ENCODE results near the gene MIER2.
"Not testable (repeated sequence)": the region's sequence is repeated elsewhere in the genome, so short reads cannot be mapped to it uniquely, and the experiment has no call there.

Gene MIER2, protein sequence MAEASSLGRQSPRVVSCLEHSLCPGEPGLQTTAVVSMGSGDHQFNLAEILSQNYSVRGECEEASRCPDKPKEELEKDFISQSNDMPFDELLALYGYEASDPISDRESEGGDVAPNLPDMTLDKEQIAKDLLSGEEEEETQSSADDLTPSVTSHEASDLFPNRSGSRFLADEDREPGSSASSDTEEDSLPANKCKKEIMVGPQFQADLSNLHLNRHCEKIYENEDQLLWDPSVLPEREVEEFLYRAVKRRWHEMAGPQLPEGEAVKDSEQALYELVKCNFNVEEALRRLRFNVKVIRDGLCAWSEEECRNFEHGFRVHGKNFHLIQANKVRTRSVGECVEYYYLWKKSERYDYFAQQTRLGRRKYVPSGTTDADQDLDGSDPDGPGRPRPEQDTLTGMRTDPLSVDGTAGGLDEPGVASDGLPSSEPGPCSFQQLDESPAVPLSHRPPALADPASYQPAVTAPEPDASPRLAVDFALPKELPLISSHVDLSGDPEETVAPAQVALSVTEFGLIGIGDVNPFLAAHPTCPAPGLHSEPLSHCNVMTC

DNA sequence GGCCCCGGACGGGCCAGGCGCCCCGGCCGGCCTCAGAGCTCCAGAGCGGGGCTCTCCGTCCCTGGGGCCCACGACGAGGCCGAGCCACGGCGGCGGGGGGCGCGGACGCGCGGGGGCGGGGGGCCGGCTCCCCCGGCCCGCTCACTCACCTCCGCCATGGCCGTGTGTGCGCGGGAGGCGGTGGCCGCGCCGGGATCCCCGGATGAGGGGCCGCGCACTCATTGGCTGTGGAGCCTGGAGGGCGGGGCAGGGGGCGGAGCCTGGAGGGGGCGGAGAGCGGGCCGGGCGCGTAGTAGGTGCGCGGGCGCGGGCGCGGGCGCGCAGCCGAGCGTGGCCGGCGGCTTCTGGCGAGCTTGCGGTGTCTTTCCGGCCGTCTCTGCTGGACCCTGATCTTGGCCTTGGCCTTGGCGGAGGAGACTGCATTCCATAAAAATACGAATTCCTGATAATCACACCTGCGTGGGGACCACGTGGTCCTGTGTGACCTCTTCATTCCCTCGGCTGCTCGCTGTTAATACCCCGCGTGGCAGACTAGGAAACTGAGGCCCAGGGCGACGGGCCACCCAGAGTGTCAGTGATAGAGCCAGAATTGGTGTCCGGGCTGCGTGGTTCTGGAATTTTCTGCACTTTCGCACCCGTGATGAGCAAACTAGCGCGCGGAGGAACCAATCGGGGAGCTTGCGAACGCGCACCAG, at the start of gene MIER2:
Gene MIER2, minus strand, starts transcription at position 172 of the 695 bp plus-strand sequence. Its CDS starts 14 bp downstream, at position 158.
- peak; percentile 99 for DNase-seq (ENCODE audit: low spot score)

DNA sequence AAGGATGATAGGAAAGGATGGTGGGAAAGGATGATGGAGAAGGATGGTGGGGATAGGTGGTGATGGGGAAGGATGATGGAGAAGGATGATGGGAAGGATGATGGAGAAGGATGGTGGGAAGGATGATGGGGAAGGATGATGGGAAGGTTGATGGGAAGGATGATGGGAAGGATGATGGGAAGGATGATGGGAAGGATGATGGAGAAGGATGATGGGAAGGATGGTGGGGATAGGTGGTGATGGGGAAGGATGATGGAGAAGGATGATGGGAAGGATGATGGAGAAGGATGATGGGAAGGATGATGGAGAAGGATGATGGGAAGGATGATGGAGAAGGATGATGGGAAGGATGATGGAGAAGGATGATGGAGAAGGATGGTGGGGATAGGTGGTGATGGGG, 49.0 kb upstream of the MIER2 start:
- not testable (repeated sequence) for DNase-seq (ENCODE audit: low spot score)

DNA sequence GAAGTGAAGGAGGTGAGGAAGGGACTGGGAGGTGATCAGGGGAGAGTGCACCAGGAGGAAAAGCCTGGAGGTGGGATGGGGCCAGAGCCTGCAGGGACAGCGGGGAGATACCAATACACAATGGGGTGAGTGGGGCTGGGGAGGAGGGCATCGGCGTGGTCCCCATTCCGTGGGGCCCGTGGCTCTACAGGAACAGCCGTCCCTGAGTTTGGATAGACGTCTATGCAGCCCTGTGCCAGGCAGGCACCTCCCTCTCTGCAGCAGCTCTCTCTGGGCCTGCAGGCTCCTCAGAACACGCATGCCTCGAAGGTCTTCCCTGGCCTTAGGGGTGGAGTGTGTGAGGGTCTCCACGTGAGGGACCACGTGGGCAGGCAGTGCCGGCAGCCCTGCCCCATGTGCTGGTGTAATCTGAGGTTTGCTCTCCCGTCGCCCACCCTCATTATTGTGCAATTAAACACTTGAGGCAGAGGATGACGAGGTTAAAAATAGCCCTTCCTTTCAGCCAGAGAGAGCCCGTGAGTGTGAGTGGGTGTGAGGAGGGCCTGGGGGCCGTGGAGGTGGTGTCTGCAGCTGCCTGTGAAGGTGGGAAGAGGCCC, 47.9 kb upstream of the MIER2 start:
- no peak for DNase-seq (ENCODE audit: low spot score)

DNA sequence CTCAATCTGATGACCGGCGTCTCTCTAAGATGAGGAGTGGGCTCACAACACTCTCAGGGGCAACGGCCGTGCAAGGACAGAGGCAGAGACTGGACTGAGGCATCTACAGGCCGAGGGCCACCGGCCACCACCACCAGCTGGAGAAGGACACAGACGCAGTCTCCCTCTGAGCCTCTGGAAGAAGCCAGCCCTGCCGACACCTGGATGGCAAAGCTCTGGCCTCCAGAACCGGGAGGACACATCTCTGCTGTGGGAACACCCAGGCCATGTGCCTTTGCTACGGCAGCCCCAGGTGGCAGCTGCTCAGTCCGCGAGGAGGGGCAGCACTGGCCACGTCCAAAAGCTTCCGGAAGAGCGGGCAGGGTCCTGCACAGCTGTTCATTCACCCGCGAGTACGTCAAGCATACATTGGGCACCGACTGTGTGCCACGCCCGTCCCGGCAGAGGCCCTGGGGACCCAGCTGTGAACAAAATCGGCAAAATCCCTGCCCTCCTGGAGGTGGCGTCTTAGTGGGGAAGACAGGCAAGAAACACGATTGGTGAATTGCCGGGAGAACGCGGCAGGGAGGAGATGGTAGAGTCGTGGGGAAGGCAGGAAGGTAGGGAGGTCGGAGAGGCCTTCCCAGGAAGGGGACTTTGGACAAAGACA, 47.3 kb upstream of the MIER2 start:
- DNase-seq (ENCODE audit: low spot score) = no peak

DNA sequence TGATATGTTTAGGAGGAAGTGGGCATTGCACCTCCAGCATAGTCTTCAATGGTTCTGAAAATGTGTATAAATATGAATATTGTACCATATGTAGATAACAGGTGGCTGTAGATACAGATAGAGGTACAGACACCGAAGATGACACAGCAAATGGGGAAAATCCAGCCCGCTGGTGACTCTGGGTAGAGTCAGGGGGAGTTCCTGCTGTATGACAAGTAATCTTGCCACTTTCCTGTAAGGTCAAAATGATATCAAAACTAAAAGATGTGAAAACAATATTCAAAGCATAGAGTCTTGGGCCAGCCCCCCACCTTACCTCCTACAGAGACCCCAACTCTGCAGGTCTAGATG, 46.6 kb upstream of the MIER2 start:
- DNase-seq (ENCODE audit: low spot score) = no peak

DNA sequence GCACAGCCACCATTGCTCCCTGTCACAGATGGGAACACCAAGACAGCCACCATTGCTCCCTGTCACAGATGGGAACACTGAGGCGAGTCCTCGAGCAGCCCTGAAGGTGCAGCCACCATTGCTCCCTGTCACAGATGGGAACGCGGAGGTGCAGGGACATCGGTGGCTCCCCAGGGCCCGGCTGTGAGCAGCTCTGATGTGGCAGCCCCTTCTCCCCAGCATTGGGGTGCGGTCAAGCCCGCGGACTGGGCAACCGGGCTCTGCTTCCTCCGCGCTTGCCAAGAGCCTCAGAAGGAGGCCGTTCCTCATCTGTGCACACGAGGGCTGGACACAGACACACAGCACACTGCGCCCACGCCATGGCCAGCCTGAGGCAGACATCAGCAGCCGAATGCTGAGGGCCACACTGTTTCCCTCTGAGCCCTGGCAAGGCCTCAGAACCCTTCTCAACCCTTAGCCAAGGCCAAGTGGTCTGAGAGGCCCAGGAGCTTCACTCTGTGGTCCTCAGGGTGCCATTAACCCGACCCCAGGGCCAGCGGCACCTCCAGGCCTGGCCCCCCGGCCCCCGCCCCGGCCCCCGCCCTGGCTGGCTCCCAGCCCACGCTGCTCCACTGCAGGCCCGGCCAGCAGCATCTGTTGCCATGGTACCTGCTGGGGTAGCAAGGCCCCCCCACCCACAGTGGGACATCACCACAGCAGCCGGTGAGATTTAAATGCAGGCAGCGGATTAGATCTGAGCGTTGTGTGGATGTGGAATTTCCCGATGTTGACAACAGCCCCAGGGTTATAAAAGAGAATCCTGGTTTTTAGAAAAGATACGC, 46.0 kb upstream of the MIER2 start:
- no peak for DNase-seq (ENCODE audit: low spot score)

DNA sequence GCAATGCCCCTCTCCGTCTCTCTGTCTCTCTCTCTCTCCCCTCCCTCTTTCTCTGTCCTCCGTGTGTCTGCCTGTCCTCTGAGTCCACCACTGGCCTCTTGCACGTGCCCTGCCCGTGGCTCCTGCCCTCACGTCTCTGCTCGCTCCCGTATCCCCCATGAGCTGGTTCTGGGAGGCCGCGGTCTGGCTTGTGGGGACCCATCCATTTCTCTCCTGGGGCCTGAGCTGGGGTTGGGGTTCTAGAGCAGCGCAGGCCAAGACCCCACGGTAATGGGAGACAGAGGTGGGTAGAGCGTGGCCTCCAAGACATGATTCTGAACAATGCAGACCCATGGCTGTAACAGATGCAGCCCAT, 45.3 kb upstream of the MIER2 start:
- no peak for DNase-seq (ENCODE audit: low spot score)

DNA sequence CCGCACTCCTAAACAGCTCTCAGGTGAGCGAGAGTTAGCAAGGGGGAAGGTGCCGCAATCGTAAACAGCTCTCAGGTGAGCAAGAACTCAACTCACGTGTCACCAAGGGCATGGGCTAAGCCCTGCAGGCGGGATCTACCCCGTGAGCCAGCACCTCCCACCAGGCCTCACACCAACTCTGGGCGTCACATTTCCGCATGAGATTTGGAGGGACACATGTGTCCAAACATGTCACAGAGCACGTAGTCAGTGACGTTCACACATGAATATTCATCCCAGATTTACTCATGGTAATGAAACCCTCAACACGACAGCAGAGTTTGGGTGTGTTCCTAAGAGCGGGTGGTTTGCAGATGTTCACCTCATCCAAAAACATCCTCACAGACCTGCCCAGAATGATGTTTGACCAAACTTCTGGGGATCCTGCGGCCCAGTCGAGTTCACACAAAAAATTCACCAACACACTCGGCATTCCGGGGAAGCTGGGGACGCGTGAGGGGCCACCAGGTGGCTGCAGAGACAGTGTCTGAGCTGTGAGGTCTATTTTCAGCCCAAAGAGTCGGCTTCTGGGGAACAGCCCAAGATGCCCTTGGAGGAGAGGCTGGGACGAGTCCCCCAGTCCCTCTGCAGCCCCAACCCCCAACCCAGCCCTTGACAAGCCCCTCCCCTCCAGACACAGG, 44.8 kb upstream of the MIER2 start:
- no peak for DNase-seq (ENCODE audit: low spot score)

DNA sequence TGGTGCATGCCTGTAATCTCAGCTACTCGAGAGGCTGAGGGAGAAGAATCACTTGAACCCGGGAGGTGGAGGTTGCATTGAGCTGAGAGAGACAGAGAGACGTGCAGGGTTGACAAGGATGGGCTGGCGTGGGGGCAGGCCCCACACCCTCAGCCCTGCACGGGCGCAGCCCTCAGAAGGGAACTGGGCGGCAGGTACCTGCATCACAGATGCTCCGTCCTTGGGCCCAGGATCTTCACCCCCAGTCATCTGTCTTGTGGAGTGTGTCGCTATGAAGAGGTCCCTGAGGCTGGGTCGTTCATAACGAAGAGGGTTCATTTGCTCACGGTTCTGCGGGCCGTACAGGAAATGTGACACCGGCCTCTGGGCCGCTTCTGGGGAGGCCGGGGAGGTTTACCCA, 44.1 kb upstream of the MIER2 start:
- DNase-seq (ENCODE audit: low spot score) = no peak

DNA sequence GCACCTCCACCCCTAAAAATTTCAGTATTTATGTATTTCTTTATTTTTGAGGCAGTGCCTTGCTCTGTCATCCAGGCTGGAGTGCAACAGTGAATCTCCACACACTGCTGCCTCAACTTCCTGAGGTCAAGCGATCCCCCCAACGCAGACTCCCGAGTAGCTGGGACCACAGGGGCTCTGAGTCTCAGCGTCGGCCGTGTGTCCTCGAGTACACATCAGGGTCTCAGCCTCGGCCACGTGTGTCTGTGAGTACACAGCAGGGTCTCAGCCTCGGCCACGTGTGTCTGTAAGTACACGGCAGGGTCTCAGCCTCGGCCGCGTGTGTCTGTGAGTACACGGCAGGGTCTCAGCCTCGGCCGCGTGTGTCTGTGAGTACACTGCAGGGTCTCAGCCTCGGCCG, 43.2 kb upstream of the MIER2 start:
- DNase-seq (ENCODE audit: low spot score) = no peak

DNA sequence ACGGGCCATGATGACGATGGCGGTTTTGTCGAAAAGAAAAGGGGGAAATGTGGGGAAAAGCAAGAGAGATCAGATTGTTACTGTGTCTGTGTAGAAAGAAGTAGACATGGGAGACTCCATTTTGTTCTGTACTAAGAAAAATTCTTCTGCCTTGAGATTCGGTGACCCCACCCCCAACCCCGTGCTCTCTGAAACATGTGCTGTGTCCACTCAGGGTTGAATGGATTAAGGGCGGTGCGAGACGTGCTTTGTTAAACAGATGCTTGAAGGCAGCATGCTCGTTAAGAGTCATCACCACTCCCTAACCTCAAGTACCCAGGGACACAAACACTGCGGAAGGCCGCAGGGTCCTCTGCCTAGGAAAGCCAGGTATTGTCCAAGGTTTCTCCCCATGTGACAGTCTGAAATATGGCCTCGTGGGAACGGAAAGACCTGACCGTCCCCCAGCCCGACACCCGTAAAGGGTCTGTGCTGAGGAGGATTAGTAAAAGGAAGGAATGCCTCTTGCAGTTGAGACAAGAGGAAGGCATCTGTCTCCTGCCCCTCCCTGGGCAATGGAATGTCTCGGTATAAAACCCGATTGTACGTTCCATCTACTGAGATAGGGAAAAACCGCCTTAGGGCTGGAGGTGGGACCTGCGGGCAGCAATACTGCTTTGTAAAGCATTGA, 42.2 kb upstream of the MIER2 start:
- DNase-seq (ENCODE audit: low spot score) = not testable (repeated sequence)

DNA sequence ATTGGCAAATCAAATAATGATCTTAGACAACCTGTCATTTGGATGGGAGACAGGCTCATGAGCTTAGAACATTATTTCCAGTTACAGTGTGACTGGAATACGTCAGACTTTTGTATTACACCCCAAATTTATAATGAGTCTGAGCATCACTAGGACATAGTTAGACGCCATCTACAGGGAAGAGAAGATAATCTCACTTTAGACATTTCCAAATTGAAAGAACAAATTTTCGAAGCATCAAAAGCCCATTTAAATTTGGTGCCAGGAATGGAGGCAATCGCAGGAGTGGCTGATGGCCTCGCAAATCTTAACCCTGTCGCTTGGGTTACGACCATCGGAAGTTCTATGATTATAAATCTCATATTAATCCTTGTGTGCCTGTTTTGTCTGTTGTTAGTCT, 41.6 kb upstream of the MIER2 start:
- DNase-seq (ENCODE audit: low spot score) = not testable (repeated sequence)

DNA sequence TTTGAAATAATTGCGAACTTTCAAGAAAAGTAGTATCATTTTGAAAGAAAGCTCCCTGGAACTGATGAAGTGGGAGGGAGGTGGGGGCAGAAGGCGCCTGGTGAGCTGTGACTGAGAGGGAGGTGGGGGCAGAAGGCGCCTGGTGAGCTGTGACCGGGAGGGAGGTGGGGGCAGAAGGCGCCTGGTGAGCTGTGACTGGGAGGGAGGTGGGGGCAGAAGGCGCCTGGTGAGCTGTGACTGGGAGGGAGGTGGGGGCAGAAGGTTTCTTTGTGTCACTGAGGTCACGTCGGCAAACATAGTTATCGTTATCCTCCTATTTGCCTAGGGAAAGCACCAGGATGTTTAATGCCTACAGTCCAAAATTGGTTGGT, 40.2 kb upstream of the MIER2 start:
- no peak for DNase-seq (ENCODE audit: low spot score)

DNA sequence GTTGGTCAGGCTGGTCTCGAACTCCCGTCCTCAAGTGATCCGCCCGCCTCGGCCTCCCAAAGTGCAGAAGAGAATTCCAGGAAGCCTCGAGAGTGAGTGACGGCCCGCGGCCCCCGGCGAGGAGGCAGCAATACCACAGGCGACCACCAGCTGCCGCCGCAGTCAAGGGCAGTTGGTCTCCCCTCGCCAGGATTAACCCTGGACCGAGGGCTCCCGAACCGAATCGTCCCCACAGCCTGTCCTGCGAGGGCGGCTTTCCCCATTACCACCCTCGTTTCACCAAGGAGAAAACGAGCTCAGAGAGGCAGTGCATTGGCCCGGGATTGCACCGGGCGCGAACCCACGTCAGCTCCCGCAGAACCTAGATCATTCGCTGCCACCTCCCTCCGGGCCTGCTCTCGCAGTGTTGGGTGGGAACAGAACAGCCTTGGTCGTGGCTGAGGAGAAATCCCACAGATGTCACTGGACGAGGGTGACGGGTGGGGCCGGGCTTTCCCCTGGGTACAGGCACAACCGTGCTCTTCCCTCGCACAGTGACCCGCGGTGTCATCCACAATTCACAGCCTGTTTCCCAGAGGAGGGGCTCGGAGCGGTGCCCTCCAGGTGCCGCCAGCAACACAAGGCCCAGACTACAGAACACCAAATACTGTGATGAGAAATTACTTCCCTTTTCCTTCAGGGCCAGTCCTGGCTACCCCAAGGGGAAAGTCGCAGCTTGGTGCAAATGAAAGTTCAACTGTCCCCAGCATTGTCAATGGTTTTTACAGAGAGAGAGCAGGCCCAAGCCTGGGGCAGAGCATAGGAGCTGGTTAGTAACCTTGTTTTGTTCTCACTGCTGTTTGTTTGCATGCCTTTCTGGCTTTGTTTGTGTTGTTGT, 39.6 kb upstream of the MIER2 start:
- no peak for DNase-seq (ENCODE audit: low spot score)

DNA sequence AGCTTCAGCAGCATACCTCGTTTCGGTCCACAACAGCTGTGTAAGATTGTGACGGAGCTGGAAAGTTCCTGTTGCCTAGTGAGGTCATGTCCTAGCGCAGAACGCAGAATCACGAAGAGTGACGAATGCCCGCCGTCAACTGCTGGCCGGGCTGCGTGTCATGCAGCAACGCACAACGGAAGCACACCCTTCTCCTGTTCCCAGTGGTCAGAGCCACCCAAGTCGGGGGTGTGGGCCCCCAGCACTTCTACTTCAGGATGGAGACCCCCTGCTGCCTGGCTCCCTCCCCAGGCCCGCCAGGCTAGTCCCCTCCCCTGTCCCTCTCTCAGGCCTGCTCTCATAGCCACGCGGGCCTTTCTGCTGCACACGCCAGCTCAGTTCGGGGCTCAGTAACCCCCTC, 38.4 kb upstream of the MIER2 start:
- DNase-seq (ENCODE audit: low spot score) = no peak

DNA sequence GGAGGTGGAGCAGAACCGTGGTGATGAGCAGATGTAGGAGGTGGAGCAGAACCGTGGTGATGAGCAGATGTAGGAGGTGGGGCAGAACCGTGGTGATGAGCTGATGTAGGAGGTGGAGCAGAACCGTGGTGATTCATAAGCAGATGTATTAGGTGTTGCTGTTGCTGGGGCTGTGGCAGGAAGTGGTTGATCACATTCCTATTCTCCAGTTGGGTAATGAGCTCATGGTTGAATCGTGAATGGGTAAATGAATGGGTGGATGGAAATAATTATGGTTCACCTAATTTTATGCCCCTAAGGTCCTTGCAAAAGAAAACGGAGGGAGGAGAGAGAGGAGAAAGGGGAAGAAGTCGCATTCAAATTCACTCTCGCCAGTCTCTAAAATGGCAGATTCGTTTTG, 38.0 kb upstream of the MIER2 start:
- DNase-seq (ENCODE audit: low spot score) = not testable (repeated sequence)

DNA sequence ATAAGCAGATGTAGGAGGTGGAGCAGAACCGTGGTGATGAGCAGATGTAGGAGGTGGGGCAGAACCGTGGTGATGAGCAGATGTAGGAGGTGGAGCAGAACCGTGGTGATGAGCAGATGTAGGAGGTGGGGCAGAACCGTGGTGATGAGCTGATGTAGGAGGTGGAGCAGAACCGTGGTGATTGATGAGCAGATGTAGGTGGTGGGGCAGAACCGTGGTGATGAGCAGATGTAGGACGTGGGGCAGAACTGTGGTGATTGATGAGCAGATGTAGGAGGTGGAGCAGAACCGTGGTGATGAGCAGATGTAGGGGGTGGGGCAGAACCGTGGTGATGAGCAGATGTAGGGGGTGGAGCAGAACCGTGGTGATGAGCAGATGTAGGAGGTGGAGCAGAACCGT, 37.3 kb upstream of the MIER2 start:
- not testable (repeated sequence) for DNase-seq (ENCODE audit: low spot score)

DNA sequence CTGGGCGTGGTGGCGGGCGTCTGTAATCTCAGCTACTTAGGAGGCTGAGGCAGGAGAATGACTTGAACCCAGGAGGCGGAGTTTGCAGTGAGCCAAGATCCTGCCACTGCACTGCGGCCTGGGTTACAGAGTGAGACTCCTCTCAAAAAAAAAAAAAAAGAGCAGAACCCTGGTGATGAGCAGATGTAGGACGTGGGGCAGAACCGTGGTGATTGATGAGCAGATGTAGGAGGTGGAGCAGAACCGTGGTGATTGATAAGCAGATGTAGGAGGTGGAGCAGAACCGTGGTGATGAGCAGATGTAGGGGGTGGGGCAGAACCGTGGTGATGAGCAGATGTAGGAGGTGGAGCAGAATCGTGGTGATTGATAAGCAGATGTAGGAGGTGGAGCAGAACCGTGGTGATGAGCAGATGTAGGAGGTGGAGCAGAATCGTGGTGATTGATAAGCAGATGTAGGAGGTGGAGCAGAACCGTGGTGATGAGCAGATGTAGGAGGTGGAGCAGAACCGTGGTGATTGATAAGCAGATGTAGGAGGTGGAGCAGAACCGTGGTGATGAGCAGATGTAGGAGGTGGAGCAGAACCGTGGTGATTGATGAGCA, 36.1 kb upstream of the MIER2 start:
- not testable (repeated sequence) for DNase-seq (ENCODE audit: low spot score)

DNA sequence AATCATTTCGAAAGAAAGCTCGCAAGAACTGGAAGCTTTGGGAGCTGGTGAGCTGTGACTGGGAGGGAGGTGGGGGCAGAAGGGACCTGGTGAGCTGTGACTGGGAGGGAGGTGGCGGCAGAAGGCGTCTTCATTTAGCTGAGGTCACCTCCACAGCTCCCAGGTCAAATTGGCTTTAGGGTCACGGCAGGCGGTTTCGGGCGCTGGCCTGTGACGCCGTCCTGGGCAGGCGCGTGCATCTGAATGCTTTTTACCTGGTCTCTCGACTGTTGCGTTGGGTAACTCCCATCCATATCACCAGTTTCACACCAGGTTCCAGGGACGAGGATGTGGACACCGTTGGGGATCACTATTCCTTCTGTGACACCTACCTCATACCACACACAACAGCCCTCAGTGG, 35.2 kb upstream of the MIER2 start:
- no peak for DNase-seq (ENCODE audit: low spot score)
